GM23248 (cell line): ENCODE measurements around the gene BPIFA3. TPM values are rescaled to one million over a fixed set of nuclear protein-coding genes. Genes with fewer than 3 reads are reported as not detected.

Experiments
- DNase-seq: peaks from one replicate; pipeline ENCODE4 v3.0.0-alpha.2; 2015
- H2AFZ ChIP-seq: fragments of 200-600 bp; sonication (generic); 2 replicates; pipeline ENCODE4 v1.6.1; 2016; ENCODE audit warnings: antibody characterized with exemption
- H3F3A ChIP-seq: fragments of 200-600 bp; sonication (generic); 2 replicates; pipeline ENCODE4 v1.6.1; 2016; ENCODE audit warnings: mild to moderate bottlenecking, antibody characterized with exemption, mixed run types; ENCODE audit not compliant: insufficient read depth
- H3K27ac ChIP-seq: fragments of 200-600 bp; sonication (generic); 2 replicates; pipeline ENCODE4 v1.5.1; 2016; ENCODE audit warnings: mild to moderate bottlenecking
- H3K27me3 ChIP-seq: fragments of 200-600 bp; sonication (generic); replicated peaks from 2 replicates; pipeline ENCODE4 v1.6.1; 2016; ENCODE audit warnings: mild to moderate bottlenecking; ENCODE audit not compliant: insufficient read depth
- H3K36me3 ChIP-seq: fragments of 200-600 bp; sonication (generic); 2 replicates; pipeline ENCODE4 v1.6.1; 2016; ENCODE audit warnings: low read depth, mild to moderate bottlenecking
- H3K4me1 ChIP-seq: fragments of 200-600 bp; sonication (generic); 2 replicates; pipeline ENCODE4 v1.6.1; 2016; ENCODE audit warnings: mild to moderate bottlenecking; ENCODE audit not compliant: insufficient read depth
- H3K4me2 ChIP-seq: fragments of 200-600 bp; sonication (generic); one replicate; pipeline ENCODE4 v1.6.1; 2016; ENCODE audit warnings: mild to moderate bottlenecking; ENCODE audit not compliant: unreplicated experiment
- H3K4me3 ChIP-seq: fragments of 200-600 bp; sonication (generic); 2 replicates; pipeline ENCODE4 v1.5.1; 2016; ENCODE audit warnings: mild to moderate bottlenecking
- H3K79me2 ChIP-seq: fragments of 200-600 bp; sonication (generic); 2 replicates; pipeline ENCODE4 v1.6.1; 2016; ENCODE audit warnings: mild to moderate bottlenecking; ENCODE audit not compliant: insufficient read depth
- H3K9ac ChIP-seq: fragments of 200-600 bp; sonication (generic); 2 replicates; pipeline ENCODE4 v1.6.1; 2016; ENCODE audit warnings: mild to moderate bottlenecking
- H3K9me2 ChIP-seq: fragments of 200-600 bp; sonication (generic); 2 replicates; pipeline ENCODE4 v1.6.1; 2016; ENCODE audit warnings: mixed run types, mild to moderate bottlenecking, moderate library complexity; ENCODE audit not compliant: insufficient read depth
- H3K9me3 ChIP-seq: fragments of 200-600 bp; sonication (generic); one replicate; pipeline ENCODE4 v1.6.1; 2017; ENCODE audit warnings: low read depth
- H4K20me1 ChIP-seq: fragments of 200-600 bp; sonication (generic); 2 replicates; pipeline ENCODE4 v1.6.0; 2016; ENCODE audit not compliant: insufficient read depth
- EZH2 ChIP-seq: fragments of 200-600 bp; sonication (generic); IDR thresholded peaks from 2 replicates; pipeline ENCODE4 v1.6.1; 2018; ENCODE audit warnings: antibody characterized with exemption, mild to moderate bottlenecking; ENCODE audit not compliant: insufficient read depth, poor library complexity, severe bottlenecking
- EZH2phosphoT487 ChIP-seq: fragments of 200-600 bp; sonication (generic); IDR thresholded peaks from 2 replicates; pipeline ENCODE4 v1.6.1; 2018; ENCODE audit warnings: antibody characterized with exemption, moderate library complexity, mild to moderate bottlenecking, low read depth; ENCODE audit not compliant: insufficient read depth
- WGBS, 2 experiments: methylation state at CpG; one replicate each; pipeline ENCODE4 v1.1.6; 2015 to 2017; ENCODE audit warnings: low lambda C conversion rate in 2 of 2, low coverage in 1 of 2; ENCODE audit errors: missing lambda C conversion rate in 2 of 2; 5-methylcytosine and 5-hydroxymethylcytosine counted together
- in situ Hi-C: fragments of 300-500 bp; cut with MboI; formaldehyde crosslinking; loops from 2 replicates; pipeline ENCODE4 v1.15.0; 2020
- polyA plus RNA-seq: library from polyadenylated mRNA; unstranded; fragments of >200 nt; fragmentation: Nextera tagmentation; extraction: Ambion mirVana; gene quantifications from 2 replicates; pipeline ENCODE4 v1.2.1, GENCODE V29; 2016
- total RNA-seq: library from RNA; depleted of rRNA; stranded (reverse); fragments of >200 nt; shearing (Covaris generic); gene quantifications from 2 replicates; pipeline ENCODE4 v1.2.3, GENCODE V29; 2014; rRNA removed

Gene BPIFA3
- total and polyA plus RNA-seq, 2 experiments from 2014 or later: not detected

- Histone ChIP-seq H3F3A (no peaks in the 10 kb centered on the region), H3K4me1 (no peaks in the 10 kb centered on the region), H3K9me2 (no peaks in the 10 kb centered on the region), H3K9me3 (no peaks in the 10 kb centered on the region), H3K27ac (no peak overlapping the region), H3K27me3 (peaks cover 52% of the 10 kb centered on the region), H3K36me3 (no peaks in the 10 kb centered on the region), H3K9ac (no peak overlapping the region), H3K4me2 (no peak overlapping the region), H4K20me1 (no peaks in the 10 kb centered on the region), H3K79me2 (no peaks in the 10 kb centered on the region), H3K4me3 (no peak overlapping the region), H2AFZ (no peak overlapping the region)
- DNase-seq: no peak
- in situ Hi-C loops: no loop called here
- WGBS, 2 experiments: 23 to 36% methylated on average over 3 of the region's 3 CpGs
- TF ChIP-seq EZH2phosphoT487 (no peak), EZH2 (no peak)
Measured at GRCh38 chr20:33275871-33276270, 58.7 kb downstream of the BPIFA3 start.

- in situ Hi-C loops: no loop called here
- Histone ChIP-seq H3K27me3 (peaks cover 52% of the 10 kb centered on the region), H3K79me2 (no peaks in the 10 kb centered on the region), H2AFZ (no peak overlapping the region), H3F3A (no peaks in the 10 kb centered on the region), H3K4me2 (no peak overlapping the region), H4K20me1 (no peaks in the 10 kb centered on the region), H3K4me1 (no peaks in the 10 kb centered on the region), H3K27ac (no peak overlapping the region), H3K4me3 (no peak overlapping the region), H3K9me3 (no peaks in the 10 kb centered on the region), H3K36me3 (no peaks in the 10 kb centered on the region), H3K9me2 (no peaks in the 10 kb centered on the region), H3K9ac (no peak overlapping the region)
- WGBS, 2 experiments: 56 to 57% methylated on average over 10 to 12 of the region's 12 CpGs
- no peak for DNase-seq
- TF ChIP-seq EZH2phosphoT487 (no peak), EZH2 (no peak)
Measured at GRCh38 chr20:33276303-33277113, 59.4 kb downstream of the BPIFA3 start.

Other genes with a start within 250 kb of the BPIFA3 start
- not detected in 2 replicates for gene SUN5, start 212.9 kb upstream of the BPIFA3 start, total RNA-seq
- gene SUN5, start 212.9 kb upstream of the BPIFA3 start, polyA plus RNA-seq: not detected in 2 replicates
- gene BPIFB2, start 209.6 kb upstream of the BPIFA3 start, total RNA-seq: not detected in 2 replicates
- gene BPIFB2, start 209.6 kb upstream of the BPIFA3 start, polyA plus RNA-seq: not detected in 2 replicates
- gene BPIFB6, start 185.7 kb upstream of the BPIFA3 start, total RNA-seq: not detected in 2 replicates
- gene BPIFB6, start 185.7 kb upstream of the BPIFA3 start, polyA plus RNA-seq: not detected in 2 replicates
- not detected in 2 replicates for gene BPIFB3, start 163.4 kb upstream of the BPIFA3 start, total RNA-seq
- gene BPIFB3, start 163.4 kb upstream of the BPIFA3 start, polyA plus RNA-seq: not detected in 2 replicates
- gene BPIFB4, start 137.7 kb upstream of the BPIFA3 start, total RNA-seq: not detected in 2 replicates
- gene BPIFB4, start 137.7 kb upstream of the BPIFA3 start, polyA plus RNA-seq: not detected in 2 replicates
- gene BPIFA2, start 49.2 kb upstream of the BPIFA3 start, total RNA-seq: not detected in 2 replicates
- not detected in 2 replicates for gene BPIFA2, start 49.2 kb upstream of the BPIFA3 start, polyA plus RNA-seq
- gene BPIFA1, start 18.6 kb downstream of the BPIFA3 start, total RNA-seq: not detected in 2 replicates
- not detected in 2 replicates for gene BPIFA1, start 18.6 kb downstream of the BPIFA3 start, polyA plus RNA-seq
- gene BPIFB1, start 65.9 kb downstream of the BPIFA3 start, total RNA-seq: not detected in 2 replicates
- not detected in 2 replicates for gene BPIFB1, start 65.9 kb downstream of the BPIFA3 start, polyA plus RNA-seq
- gene CDK5RAP1, start 184.2 kb downstream of the BPIFA3 start, total RNA-seq: 18.3 and 19.5 TPM in 2 replicates
- 24.7 and 24.9 TPM in 2 replicates for gene CDK5RAP1, start 184.2 kb downstream of the BPIFA3 start, polyA plus RNA-seq
- gene SNTA1, start 226.4 kb downstream of the BPIFA3 start, total RNA-seq: 24.2 and 24.5 TPM in 2 replicates
- 10.2 and 11.2 TPM in 2 replicates for gene SNTA1, start 226.4 kb downstream of the BPIFA3 start, polyA plus RNA-seq